Measurements from ENCODE around the gene ABRACL.

ABRACL gene, protein sequence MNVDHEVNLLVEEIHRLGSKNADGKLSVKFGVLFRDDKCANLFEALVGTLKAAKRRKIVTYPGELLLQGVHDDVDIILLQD

DNA sequence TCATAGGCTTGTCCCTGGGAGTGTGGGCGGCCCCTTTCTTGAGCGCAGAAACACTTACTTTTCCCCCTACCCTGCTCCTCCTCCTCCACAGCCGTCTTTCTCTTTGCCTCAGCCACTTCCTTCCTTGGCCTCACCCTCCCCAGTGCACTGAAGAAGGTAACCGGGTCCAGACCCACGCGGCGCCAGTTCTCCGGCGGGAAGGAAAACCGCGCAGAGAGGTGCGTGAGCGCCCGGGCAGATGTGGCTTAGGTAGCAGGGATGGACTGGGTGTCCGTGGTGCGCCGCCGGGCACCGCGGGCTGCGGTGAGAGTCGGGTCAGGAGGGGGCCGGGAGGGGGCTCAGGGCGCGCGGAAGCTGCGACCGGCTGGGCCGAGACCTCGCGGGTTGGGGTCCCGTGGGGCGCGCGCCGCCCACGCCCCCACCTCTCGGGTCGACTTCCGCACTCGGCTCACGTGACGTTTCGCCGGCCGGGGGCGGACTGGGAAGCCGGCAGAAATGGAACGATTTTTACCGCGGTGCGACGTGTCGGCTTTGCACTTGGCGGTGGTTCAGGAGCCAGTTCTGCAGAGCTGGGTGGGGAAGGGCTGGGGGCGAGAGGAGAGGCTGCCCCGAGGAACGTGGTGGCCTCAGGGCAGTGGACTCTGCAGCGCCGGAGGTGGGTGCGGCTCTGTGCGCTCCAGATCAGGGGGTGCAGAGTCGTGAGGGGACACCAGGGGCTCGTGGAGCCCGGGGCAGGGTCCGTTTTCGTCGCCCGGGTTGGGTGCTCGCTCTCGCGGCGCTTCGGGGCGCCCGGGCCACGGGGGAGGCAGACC lies at the start of gene ABRACL:
ABRACL (plus strand) TSS at position 88 of the 812 bp plus-strand sequence. CDS start 5,416 bp downstream, outside the sequence.
- H3K4me3 ChIP-seq (ENCODE audit: low read depth, low read length), result peak within 1 kb of the TSS; percentile 83
- peak; percentile 94 for DNase-seq (ENCODE audit: low read depth)
- TF ChIP-seq, protein P1, sequence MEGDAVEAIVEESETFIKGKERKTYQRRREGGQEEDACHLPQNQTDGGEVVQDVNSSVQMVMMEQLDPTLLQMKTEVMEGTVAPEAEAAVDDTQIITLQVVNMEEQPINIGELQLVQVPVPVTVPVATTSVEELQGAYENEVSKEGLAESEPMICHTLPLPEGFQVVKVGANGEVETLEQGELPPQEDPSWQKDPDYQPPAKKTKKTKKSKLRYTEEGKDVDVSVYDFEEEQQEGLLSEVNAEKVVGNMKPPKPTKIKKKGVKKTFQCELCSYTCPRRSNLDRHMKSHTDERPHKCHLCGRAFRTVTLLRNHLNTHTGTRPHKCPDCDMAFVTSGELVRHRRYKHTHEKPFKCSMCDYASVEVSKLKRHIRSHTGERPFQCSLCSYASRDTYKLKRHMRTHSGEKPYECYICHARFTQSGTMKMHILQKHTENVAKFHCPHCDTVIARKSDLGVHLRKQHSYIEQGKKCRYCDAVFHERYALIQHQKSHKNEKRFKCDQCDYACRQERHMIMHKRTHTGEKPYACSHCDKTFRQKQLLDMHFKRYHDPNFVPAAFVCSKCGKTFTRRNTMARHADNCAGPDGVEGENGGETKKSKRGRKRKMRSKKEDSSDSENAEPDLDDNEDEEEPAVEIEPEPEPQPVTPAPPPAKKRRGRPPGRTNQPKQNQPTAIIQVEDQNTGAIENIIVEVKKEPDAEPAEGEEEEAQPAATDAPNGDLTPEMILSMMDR (IDR thresholded peaks at IDR 0.05; ENCODE audit: low read depth, low read length), result no peak
- peak; percentile 61 for TF ChIP-seq POLR2A (IDR thresholded peaks at IDR 0.05; ENCODE audit: extremely low read depth, insufficient read length)
- peak; percentile 63 for TF ChIP-seq MYC (IDR thresholded peaks at IDR 0.05; ENCODE audit: low read depth, low read length)
- TF ChIP-seq, protein P2, sequence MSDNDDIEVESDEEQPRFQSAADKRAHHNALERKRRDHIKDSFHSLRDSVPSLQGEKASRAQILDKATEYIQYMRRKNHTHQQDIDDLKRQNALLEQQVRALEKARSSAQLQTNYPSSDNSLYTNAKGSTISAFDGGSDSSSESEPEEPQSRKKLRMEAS (IDR thresholded peaks at IDR 0.05; ENCODE audit: low read depth, low read length), result peak; percentile 70

DNA sequence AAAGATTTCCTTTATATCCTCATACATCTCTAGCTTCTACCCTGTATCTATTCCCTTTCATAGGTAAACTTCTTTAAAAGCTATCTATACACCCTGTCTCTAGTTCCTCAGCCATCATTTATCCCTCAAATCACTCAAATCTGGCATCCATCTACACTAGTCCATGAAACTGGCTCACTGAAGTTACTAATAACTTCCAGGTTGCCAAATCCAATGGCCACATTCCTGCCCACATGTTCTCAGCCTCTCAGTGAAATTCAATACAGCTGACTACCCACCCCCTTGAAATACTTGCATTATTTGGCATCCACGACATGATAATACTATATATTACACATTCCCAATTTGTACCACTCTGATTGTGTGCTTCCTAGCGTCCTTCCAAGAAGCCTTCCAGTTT lies 49.2 kb upstream of the ABRACL start:
- no peak for TF ChIP-seq MYC (IDR thresholded peaks at IDR 0.05; ENCODE audit: low read depth, low read length)
- H3K4me3 ChIP-seq (ENCODE audit: low read depth, low read length), result no peak overlapping the region

DNA sequence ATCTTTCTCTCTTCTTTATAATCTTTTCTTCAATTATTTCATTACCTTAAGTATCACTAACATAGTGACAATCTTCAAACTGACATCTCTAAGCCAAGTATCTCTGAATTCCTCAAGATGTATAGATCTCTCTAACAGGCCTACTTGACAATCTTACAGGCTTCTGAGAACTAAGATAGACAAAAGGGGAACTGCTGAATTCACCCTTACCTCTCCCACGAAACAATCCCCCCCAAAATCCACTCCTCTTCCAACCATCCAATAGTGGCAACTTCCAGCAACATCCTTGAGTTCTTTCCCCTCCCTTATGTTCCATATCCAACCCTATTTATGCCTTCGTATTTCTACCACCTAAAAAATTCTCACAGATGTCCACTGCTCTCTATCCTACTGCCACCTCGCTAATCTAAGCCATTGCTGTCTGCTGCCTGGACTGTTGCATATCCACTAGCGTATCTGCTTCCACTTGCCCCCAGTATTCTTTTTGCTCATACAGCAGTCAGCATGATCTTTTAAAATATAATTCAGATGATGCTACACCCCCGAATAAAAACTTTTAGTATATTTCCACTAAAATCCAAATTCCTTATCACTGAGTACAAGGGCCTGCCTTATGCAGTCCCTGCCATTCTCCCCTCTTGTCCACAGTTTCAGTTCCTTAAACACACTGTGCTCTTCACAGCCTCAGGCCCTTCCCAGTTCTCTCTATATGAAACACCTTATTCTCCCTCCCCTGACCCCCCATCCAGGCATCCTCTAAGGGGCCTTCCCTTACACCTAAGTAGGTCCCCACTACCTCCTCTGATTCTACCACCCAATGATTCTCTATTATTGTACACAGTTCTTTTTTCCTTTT lies 48.5 kb upstream of the ABRACL start:
- peak; percentile 52 for DNase-seq (ENCODE audit: low read depth)
- TF ChIP-seq, protein P2 (IDR thresholded peaks at IDR 0.05; ENCODE audit: low read depth, low read length), result no peak

More for the DNA sequence above, 49.2 kb upstream of the ABRACL start:
- no peak for DNase-seq (ENCODE audit: low read depth)

DNA sequence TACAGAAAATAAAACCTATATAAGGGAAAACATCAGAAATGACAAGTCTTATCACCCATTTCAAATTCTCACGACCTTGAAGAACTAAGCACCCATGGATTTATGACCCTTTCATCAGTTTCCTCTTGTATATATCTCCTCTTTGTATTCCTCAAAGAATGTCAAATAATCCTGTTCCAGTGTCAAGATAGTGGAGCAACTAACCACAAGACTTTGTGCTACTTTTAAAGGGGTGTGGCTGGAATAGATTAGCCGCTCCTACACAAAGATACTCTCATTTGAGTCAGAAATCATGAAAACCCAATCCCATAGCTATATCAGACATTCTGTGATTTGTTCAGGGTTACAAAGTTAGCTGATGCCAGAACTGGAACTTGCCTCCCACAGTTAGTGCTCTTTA lies 47.1 kb upstream of the ABRACL start:
- no peak for DNase-seq (ENCODE audit: low read depth)
- H3K4me3 ChIP-seq (ENCODE audit: low read depth, low read length), result no peak overlapping the region
- TF ChIP-seq, protein P2 (IDR thresholded peaks at IDR 0.05; ENCODE audit: low read depth, low read length), result no peak
- no peak for TF ChIP-seq MYC (IDR thresholded peaks at IDR 0.05; ENCODE audit: low read depth, low read length)

More for the DNA sequence above, 48.5 kb upstream of the ABRACL start:
- H3K4me3 ChIP-seq (ENCODE audit: low read depth, low read length), result no peak overlapping the region

DNA sequence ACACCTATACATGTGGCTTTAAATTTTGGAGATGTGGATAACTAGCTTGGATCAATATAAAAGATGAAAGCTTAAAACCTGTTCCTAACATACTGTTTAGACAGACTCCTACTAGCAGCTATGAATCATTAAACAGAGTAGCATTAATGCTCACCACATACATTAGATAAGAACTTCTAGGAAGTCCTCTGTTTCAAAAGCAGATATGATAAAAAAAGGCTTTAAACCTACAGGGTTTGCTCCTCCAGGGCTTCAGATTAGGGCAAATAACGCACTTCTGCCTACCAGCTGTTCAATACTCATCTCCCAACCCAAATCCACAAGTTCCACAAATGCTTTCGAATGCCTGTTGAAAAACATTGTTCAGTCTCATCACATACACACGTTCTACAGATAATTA lies 42.0 kb upstream of the ABRACL start:
- DNase-seq (ENCODE audit: low read depth), result peak; percentile 42
- TF ChIP-seq, protein P1 (IDR thresholded peaks at IDR 0.05; ENCODE audit: low read depth, low read length), result no peak
- TF ChIP-seq, protein P2 (IDR thresholded peaks at IDR 0.05; ENCODE audit: low read depth, low read length), result 0 out of 2 replicates have a peak, but pooled peaks have one; percentile 10
- peak overlapping the region; percentile 90 for H3K4me3 ChIP-seq (ENCODE audit: low read depth, low read length)

DNA sequence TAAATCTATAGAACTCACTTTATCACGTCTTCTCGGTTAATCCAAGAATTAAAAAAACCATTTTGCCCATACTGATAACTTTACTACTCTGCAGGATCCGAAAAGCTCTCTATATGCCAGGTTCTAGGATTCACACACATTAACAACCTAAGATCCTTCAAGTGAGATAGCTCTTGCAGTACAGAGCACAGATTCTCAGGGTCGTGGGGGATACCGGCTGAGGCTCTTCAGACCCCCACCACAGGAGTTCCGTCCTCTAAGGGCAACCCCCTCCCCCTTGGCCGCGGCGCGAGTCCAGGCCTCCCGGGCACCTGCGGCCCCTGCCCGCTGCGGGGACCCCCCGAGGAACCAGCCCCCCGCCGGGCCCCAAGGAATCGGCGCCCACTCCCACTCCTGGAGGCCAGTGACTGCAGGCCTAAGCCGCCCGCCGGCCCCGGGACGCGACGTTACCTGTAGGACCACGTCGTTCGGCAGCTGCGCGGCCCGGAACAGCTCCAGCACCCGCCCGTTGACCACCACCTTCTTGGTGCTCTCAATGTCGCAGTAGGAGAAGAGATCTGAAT lies 41.4 kb upstream of the ABRACL start:
- TF ChIP-seq POLR2A (IDR thresholded peaks at IDR 0.05; ENCODE audit: extremely low read depth, insufficient read length), result no peak
- TF ChIP-seq, protein P1 (IDR thresholded peaks at IDR 0.05; ENCODE audit: low read depth, low read length), result no peak
- TF ChIP-seq, protein P2 (IDR thresholded peaks at IDR 0.05; ENCODE audit: low read depth, low read length), result no peak
- no peak for TF ChIP-seq MYC (IDR thresholded peaks at IDR 0.05; ENCODE audit: low read depth, low read length)
- peak overlapping the region; percentile 90 for H3K4me3 ChIP-seq (ENCODE audit: low read depth, low read length)
- DNase-seq (ENCODE audit: low read depth), result peak; percentile 39
